H1 (cell line): ENCODE results near the gene RHOT1. TPM values are rescaled to one million over a fixed set of nuclear protein-coding genes. Genes with fewer than 3 reads are reported as not detected.

Experiments
- ATF2 ChIP-seq: IDR thresholded peaks from 2 replicates; pipeline ENCODE4 v1.6.1; 2012; ENCODE audit warnings: low read length, inconsistent platforms
- GTF2F1 ChIP-seq: IDR thresholded peaks from 2 replicates; pipeline ENCODE4 v1.6.1; 2012; ENCODE audit warnings: low read depth, low read length, improper control_type of control experiment, borderline replicate concordance
- MAX ChIP-seq: IDR thresholded peaks from 2 replicates; pipeline ENCODE4 v1.6.1; 2012; ENCODE audit warnings: inconsistent platforms
- SIRT6 ChIP-seq: IDR thresholded peaks from one replicate; pipeline ENCODE4 v1.7.1; 2012; ENCODE audit warnings: low read length, inconsistent platforms
- polyA plus RNA-seq, 7 experiments: library from polyadenylated mRNA; depleted of rRNA in 3 of 7; stranded (reverse) in 5 of 7; unstranded in 2 of 7; fragments of >200 nt in 5 of 7; fragments of 200-250 nt in 2 of 7; gene quantifications; 1 replicate in 5 of 7; 2 replicates in 1 of 7; 4 replicates in 1 of 7; pipeline versions ENCODE4 v1.2.1 to v1.2.3, GENCODE V29; 2011 to 2013; ENCODE audit warnings: missing spikeins in 2 of 7, mixed read lengths in 2 of 7
- total RNA-seq: library from RNA; stranded (reverse); fragmentation: NEBNext Ultra II Directional; extraction: Animal tissue kit (Norgen Biotek cat#: 25700); gene quantifications from 2 replicates; pipeline ENCODE4 v1.2.1, GENCODE V29; 2021

Gene RHOT1
- total and polyA plus RNA-seq, 2 of the 8 experiments (the other 6 are each of a cell fraction or from before 2014, with no cell fraction given) = 34.2 to 38.2 TPM

- TF ChIP-seq ATF2 = no peak
- TF ChIP-seq GTF2F1 = no peak
- TF ChIP-seq MAX = no peak
- TF ChIP-seq SIRT6 = no peak
Observed at GRCh38 chr17:32102646-32103186, 39.6 kb upstream of the RHOT1 start (continued).
